GM20000 (cell line): ENCODE results near the gene ZNF740.

Source experiments
- DNase-seq: peaks from one replicate; pipeline ENCODE4 v3.0.0; 2012; ENCODE audit warnings: low spot score
- TF ChIP-seq, protein P1 (sequence below): IDR thresholded peaks from 2 replicates; pipeline ENCODE4 v1.5.1; 2012; ENCODE audit warnings: mild to moderate bottlenecking, control low read depth; ENCODE audit errors: extremely low read depth, missing control alignments

ZNF740 gene

DNA sequence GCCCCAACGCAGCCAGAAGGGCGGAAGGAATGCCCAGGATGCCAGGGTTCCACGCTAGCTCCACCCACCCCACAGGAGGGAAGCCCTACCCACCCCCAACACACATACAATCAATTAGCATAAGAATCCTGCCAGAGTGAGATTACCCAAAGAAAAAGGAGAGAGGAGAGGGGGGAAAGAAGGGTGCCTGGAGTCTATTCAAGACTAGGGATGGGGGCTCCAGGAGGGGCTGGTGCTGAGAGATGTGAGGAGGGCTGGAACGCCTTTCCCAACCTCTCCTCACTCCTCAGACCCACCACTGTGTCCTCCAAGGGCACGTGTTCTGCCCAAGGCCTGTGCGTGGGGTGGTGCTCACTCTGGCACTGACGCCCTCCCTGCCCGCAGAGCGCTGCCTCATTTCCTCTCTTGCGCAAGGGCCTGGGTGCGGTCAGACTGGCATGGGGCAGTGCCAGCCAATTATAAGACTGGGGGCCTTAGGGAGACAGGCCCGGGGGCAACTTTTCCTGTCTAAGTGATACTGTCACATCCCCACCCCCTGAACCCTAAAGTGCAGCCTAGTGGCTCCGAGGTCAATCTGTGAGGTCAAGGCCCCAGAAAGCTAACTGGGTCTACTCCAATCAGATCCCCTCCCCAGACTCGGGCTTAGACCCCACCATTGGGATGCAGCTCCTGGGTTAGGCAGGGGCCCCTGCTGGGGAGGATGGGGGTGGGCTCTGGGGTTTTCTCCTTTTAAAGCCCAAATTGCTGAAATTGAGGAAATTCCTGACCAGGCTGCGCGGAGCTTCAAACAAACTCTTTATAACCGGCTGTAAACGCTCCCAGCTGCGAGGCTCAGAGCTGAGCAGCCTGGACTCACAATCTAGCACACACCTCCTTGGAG, 36.8 kb downstream of the ZNF740 start:
- TF ChIP-seq, protein P1, sequence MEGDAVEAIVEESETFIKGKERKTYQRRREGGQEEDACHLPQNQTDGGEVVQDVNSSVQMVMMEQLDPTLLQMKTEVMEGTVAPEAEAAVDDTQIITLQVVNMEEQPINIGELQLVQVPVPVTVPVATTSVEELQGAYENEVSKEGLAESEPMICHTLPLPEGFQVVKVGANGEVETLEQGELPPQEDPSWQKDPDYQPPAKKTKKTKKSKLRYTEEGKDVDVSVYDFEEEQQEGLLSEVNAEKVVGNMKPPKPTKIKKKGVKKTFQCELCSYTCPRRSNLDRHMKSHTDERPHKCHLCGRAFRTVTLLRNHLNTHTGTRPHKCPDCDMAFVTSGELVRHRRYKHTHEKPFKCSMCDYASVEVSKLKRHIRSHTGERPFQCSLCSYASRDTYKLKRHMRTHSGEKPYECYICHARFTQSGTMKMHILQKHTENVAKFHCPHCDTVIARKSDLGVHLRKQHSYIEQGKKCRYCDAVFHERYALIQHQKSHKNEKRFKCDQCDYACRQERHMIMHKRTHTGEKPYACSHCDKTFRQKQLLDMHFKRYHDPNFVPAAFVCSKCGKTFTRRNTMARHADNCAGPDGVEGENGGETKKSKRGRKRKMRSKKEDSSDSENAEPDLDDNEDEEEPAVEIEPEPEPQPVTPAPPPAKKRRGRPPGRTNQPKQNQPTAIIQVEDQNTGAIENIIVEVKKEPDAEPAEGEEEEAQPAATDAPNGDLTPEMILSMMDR: no peak
- DNase-seq: no peak

- TF ChIP-seq, protein P1: no peak
- no peak for DNase-seq
These were observed 37.4 kb downstream of the ZNF740 start for GRCh38 chr12:53217931-53218307.

DNA sequence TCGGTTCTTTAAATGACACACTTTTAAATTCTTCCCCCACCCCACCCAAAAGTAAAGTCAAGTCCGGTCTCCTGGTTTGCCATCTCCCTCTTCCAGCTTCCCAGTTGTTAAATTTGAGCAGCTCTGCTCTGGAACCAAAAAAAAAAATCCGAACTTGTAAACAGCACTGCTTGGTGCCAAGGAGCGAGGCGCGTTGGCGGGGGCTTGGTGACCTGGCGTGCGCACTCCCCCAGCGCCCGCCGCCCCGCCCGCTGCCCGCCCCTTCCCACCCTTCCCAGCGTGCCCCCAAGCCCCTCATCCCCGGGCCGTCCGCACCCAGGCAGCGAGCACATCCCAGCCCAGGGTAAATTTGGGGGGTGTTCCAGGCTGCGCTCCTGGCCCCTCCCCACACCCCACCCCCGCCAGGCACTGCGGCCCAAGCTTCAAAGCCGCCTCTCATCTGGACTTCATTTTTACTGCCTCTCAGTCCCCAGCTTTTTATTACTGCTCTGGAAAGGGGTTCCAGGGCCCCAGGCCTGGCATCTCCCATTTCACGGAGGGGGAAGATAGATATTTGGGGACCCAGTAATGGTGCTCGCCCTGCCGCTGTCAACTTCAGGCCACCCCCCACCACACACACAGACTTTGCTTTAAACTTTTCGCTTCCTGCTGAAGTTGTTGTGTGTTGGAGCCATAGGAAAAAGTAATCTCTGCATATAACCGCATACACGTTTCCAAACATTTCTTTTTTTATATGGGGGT, 38.2 kb downstream of the ZNF740 start:
- TF ChIP-seq, protein P1: no peak
- no peak for DNase-seq

DNA sequence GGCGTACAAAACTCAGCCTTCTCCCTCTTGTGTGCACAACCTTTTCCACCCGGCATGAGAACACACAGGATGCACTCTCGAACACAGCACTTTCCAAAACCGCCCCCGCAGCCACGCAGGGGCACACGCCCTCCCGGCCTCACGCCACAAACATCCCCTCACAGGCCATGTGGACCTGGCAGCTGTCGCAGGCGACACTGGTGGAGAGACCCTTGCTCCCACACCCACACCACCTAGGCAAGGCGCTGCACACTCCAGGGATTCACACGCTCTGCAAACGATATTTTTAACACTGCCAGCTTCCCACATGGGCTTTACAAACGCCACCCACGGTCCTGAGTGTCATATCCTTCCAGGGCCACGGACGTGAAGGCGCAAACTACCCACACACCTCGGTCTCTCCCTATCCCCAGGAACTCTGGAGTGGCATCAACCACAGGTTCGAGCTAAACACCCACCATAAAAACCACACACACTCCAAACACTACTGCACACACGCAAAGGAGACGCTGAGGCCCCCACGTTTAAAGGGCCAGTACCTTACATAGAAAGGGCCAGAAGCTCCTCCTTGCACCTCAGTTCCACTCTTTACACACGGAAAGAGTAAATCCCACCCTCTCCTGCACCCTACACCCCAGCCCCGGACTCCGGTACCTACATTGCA, 38.9 kb downstream of the ZNF740 start:
- DNase-seq: peak; percentile 79
- TF ChIP-seq, protein P1: no peak

DNA sequence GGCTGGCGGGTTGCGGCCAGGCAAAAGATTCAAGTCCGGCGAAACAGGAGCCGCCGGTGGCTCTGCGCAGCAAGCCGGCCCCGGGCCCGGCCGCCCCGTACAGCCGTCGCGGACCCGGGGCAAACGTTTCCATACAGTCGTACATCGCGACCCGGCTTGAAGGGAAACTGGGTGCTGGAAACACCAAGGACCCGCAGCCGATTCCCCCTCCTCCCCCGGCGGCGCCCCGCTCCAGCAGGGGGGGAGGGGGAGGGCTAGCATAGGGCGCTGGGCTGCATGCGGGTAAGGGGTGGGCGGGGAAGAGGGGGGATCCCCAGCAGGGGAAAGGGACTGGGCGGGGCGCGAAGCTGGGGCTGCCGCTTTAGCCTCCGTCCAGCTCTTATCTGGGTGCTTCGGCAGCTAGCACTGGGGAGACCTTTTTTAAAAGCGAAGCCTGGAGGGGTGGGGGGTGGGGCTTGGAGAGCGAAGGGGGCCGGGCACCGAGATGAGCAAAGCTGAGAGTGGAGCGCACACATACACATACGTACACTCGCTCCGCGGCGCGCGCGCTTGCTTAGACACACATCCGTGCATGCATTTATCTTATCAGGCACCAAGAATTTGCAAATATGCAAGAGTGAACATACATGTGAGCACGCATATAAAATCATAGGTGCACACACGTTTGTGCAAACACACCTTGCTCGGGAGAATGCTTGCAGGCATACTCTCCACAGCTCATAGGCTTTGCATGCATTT, 39.6 kb downstream of the ZNF740 start:
- TF ChIP-seq, protein P1: no peak
- DNase-seq: peak; percentile 93

DNA sequence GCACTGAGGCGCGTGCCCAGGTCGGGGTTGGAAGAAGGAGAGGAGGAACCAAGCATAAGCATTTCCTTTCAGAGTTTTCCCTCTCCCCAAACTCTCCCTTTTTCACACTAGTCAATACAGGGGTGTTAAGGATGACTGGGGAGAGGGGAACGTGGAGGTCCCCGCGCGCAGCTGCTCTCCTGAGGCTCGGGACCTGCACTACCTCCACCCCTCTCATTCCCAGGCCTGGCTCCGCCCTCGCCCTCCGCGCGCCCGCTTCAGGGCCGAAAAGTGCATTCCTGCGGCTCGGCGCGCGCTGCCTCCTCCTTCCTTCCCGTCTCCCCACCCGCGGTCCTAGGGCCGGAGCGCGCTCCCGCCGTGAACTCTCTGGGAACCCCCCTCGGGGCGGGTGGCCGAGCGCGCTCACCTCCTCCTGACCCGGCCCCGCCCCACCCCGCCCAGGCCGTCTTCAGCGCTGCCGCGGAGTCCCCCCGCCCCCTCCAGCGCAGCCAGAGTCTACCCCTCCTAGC, 40.2 kb downstream of the ZNF740 start:
- TF ChIP-seq, protein P1: no peak
- DNase-seq: peak; percentile 98
